Measurements from ENCODE around the gene EXOC3L4.

- TF ChIP-seq CTCF (IDR thresholded peaks at IDR 0.05) (no peak), POLR2A (IDR thresholded peaks at IDR 0.05) (no peak)
These were observed 6.9 kb downstream of the EXOC3L4 start for GRCh38 chr14:103101257-103101962.

Data from lower leg skin (tissue), 3 donors.